Heart left ventricle (tissue), 16 donors: ENCODE measurements around the gene KCNQ1. TPM values are rescaled to one million over a fixed set of nuclear protein-coding genes. Genes with fewer than 3 reads are reported as not detected.

Source experiments
- ATAC-seq, 4 donors: fragments of 200-7000 bp; cut with Tn5 transposase; one replicate each; pipeline ENCODE4 v1.9.1; 2020 to 2022; ENCODE audit warnings: moderate library complexity in 4 of 4, mild to moderate bottlenecking in 3 of 4, moderate number of reproducible peaks in 1 of 4
- DNase-seq, 5 donors: peaks; one replicate each; pipeline ENCODE4 v3.0.0-alpha.2; 2020
- H3K27ac ChIP-seq, 12 donors: fragments of 200-600 bp; sonication (generic) in 4 of 12; one replicate each; pipeline versions ENCODE4 v1.5.0 to v1.8.0; 2016 to 2022; ENCODE audit warnings: mild to moderate bottlenecking in 2 of 12
- H3K27me3 ChIP-seq, 9 donors: fragments of 200-600 bp; sonication (generic) in 2 of 9; one replicate each; pipeline versions ENCODE4 v1.5.1 to v1.8.0; 2016 to 2022; ENCODE audit warnings: mild to moderate bottlenecking in 3 of 9
- H3K36me3 ChIP-seq, 9 donors: fragments of 200-600 bp; sonication (generic) in 2 of 9; one replicate each; pipeline versions ENCODE4 v1.5.0 to v1.8.0; 2018 to 2022; ENCODE audit warnings: mild to moderate bottlenecking in 2 of 9
- H3K4me1 ChIP-seq, 12 donors: fragments of 200-600 bp; sonication (generic) in 4 of 12; one replicate each; pipeline versions ENCODE4 v1.5.0 to v1.8.0; 2016 to 2022; ENCODE audit warnings: mild to moderate bottlenecking in 3 of 12
- H3K4me3 ChIP-seq, 12 donors: fragments of 200-600 bp; sonication (generic) in 4 of 12; one replicate each; pipeline versions ENCODE4 v1.5.0 to v1.8.0; 2017 to 2022; ENCODE audit warnings: mild to moderate bottlenecking in 9 of 12, moderate library complexity in 4 of 12
- H3K9me3 ChIP-seq, 12 donors: fragments of 200-600 bp; sonication (generic) in 4 of 12; one replicate each; pipeline versions ENCODE4 v1.5.0 to v1.8.0; 2016 to 2022; ENCODE audit warnings: mild to moderate bottlenecking in 1 of 12
- CTCF ChIP-seq, 12 donors: fragments of 200-600 bp; sonication (generic) in 4 of 12; IDR thresholded peaks; one replicate each; pipeline versions ENCODE4 v1.5.0 to v1.8.0; 2018 to 2022; ENCODE audit warnings: antibody characterized with exemption in 12 of 12, mild to moderate bottlenecking in 5 of 12
- POLR2A ChIP-seq, 2 donors: fragments of 450-650 bp; IDR thresholded peaks; one replicate each; pipeline ENCODE4 v1.6.1; 2017; ENCODE audit warnings: antibody characterized with exemption in 2 of 2, mild to moderate bottlenecking in 2 of 2, moderate library complexity in 2 of 2
- WGBS, 4 donors: extraction: QIAGEN DNeasy Blood & Tissue Kit in 2 of 4; methylation state at CpG; one replicate each; pipeline versions ENCODE4 v1.1.5 to v1.1.7; 2013 to 2018; 5-methylcytosine and 5-hydroxymethylcytosine counted together
- intact Hi-C, 10 donors: fragments of 100-400 bp; cut with DNase I; formaldehyde crosslinking; loops; one replicate each; pipeline versions ENCODE4 v1.11.1 to v1.14.2; 2022
- polyA plus RNA-seq, 2 donors: library from polyadenylated mRNA; stranded (reverse); fragments of 200-250 nt; gene quantifications; one replicate each; pipeline ENCODE4 v1.2.3, GENCODE V29; 2013
- total RNA-seq, 9 donors: library from RNA; depleted of rRNA in 2 of 9; stranded (reverse); fragments of >200 nt in 2 of 9; fragmentation: NEBNext Ultra II Directional in 3 of 9; extraction: Animal tissue kit (Norgen Biotek cat#: 25700) in 3 of 9; gene quantifications; one replicate each; pipeline versions ENCODE4 v1.1.0 to v1.2.4, GENCODE V29; 2016 to 2023
- donor health status: ischemic (EF 13 %, LVEDD 7.1; RV severe dilation, severe dysfunction).
- donor health status: healthy with polysubstance abuse.
- donor health status: DM: no; HTN: yes; CAD: no.
- donor health status: DM: no; HTN: no; CAD: no.
- donor health status: ischemic (EF 25% LVEDD 6.9; RV normal size, moderate dysfunction).
- donor health status: ischemic (EF 25% LVEDD 5.7; RV mildly dilated, moderate dysfunction).
- donor health status: healthy.
- donor health status: DM: yes; HTN: yes; CAD: no.
- donor health status: ischemic (EF 35%, LVEDD 5.7; RV mildly dilated, moderate dysfunction).
- donor health status: nonischemic (EF 11% LVEDD 7.7; RV severe dilation, severe dysfunction).
- donor health status: DM: yes; HTN: yes; CAD: no.
- donor health status: PGD.
- donor health status: ischemic (EF 29% LVEDD 5.4; RV normal size, mild dysfunction).
- donor health status: nonischemic (EF 23%, LVEDD 6.1; RV moderate dilation, normal function).

KCNQ1 gene
- total and polyA plus RNA-seq, 11 donors, result 18.6 to 42.4 (median 31.4) TPM

- WGBS, 4 donors, result 65 to 78% (median 71%) methylated on average over 14 to 26 of the region's 26 CpGs
- DNase-seq (peak in 1 of 5 donors; percentile 27), ATAC-seq (peak in 1 of 4 donors; percentile 41)
- Histone ChIP-seq H3K4me3 (no peak overlapping the region), H3K36me3 (no peaks in the 10 kb centered on the region), H3K9me3 (peaks cover 0 to 2% (median 0%) of the 10 kb centered on the region in 12 donors), H3K27me3 (peaks cover 0 to 7% (median 0%) of the 10 kb centered on the region in 9 donors), H3K4me1 (peaks cover 5 to 45% (median 33%) of the 10 kb centered on the region in 12 donors), H3K27ac (no peak overlapping the region)
- no peak for TF ChIP-seq CTCF (IDR thresholded peaks at IDR 0.05)
- TF ChIP-seq POLR2A (IDR thresholded peaks at IDR 0.05), result no peak
- intact Hi-C loops, result loop anchor here in 2 of 10 donors (5.0 kb wide), 2 partner anchors 63 to 438 kb away; partner anchors contain the start of gene CDKN1C (in 1 of the 2)
Measured at GRCh38 chr11:2449548-2450320, 4.9 kb downstream of the KCNQ1 start.

- Histone ChIP-seq H3K4me3 (no peak overlapping the region), H3K9me3 (peaks cover 0 to 2% (median 0%) of the 10 kb centered on the region in 12 donors), H3K36me3 (no peaks in the 10 kb centered on the region), H3K27ac (no peak overlapping the region), H3K4me1 (peaks cover 5 to 43% (median 30%) of the 10 kb centered on the region in 12 donors), H3K27me3 (peaks cover 0 to 4% (median 0%) of the 10 kb centered on the region in 9 donors)
- no peak for TF ChIP-seq CTCF (IDR thresholded peaks at IDR 0.05)
- TF ChIP-seq POLR2A (IDR thresholded peaks at IDR 0.05), result no peak
- DNase-seq (peak in 1 of 5 donors; percentile 46), ATAC-seq (no peak)
- intact Hi-C loops, result no loop called here
- WGBS, 4 donors, result 85 to 87% (median 86%) methylated on average over 7 to 19 of the region's 19 CpGs
Measured at GRCh38 chr11:2450321-2451041, 5.7 kb downstream of the KCNQ1 start.

- H3K27ac ChIP-seq, result no peak overlapping the region
- no peak for ATAC-seq
- no peak overlapping the region for H3K4me3 ChIP-seq
- H3K9me3 ChIP-seq, result peaks cover 0 to 2% (median 0%) of the 10 kb centered on the region in 12 donors
- H3K27me3 ChIP-seq, result no peaks in the 10 kb centered on the region
- H3K36me3 ChIP-seq, result no peaks in the 10 kb centered on the region
- WGBS, 4 donors, result 90 to 94% (median 92%) methylated on average over 8 to 15 of the region's 15 CpGs
- DNase-seq, result peak in 1 of 5 donors; percentile 50
- intact Hi-C loops, result no loop called here
- TF ChIP-seq CTCF (IDR thresholded peaks at IDR 0.05), result no peak
- TF ChIP-seq POLR2A (IDR thresholded peaks at IDR 0.05), result no peak
- H3K4me1 ChIP-seq, result peaks cover 5 to 34% (median 23%) of the 10 kb centered on the region in 12 donors
Measured at GRCh38 chr11:2451336-2451735, 6.5 kb downstream of the KCNQ1 start.

- Histone ChIP-seq H3K27me3 (no peaks in the 10 kb centered on the region), H3K27ac (no peak overlapping the region), H3K36me3 (no peaks in the 10 kb centered on the region), H3K4me1 (peaks cover 4 to 28% (median 18%) of the 10 kb centered on the region in 12 donors), H3K4me3 (no peak overlapping the region), H3K9me3 (peaks cover 0 to 2% (median 0%) of the 10 kb centered on the region in 12 donors)
- no peak for TF ChIP-seq POLR2A (IDR thresholded peaks at IDR 0.05)
- TF ChIP-seq CTCF (IDR thresholded peaks at IDR 0.05), result no peak
- ATAC-seq (no peak), DNase-seq (peak in 1 of 5 donors; percentile 37)
- intact Hi-C loops, result no loop called here
- 72 to 80% (median 79%) methylated on average over 3 to 6 of the region's 6 CpGs for WGBS, 4 donors
Measured at GRCh38 chr11:2451916-2452315, 7.1 kb downstream of the KCNQ1 start.
